Brain microvascular endothelial cell (primary cell): Measurements from ENCODE around the gene LAMA1.
"Not testable (repeated sequence)": the region's sequence is repeated elsewhere in the genome, so short reads cannot be mapped to it uniquely, and the experiment has no call there.

ENCODE experiments used
- DNase-seq: peaks from one replicate; pipeline ENCODE4 v3.0.0-alpha.2; 2020
- H3K27ac ChIP-seq: fragments of 250-450 bp; sonication (Bioruptor Pico); 2 replicates; pipeline ENCODE4 v1.5.1; 2020; ENCODE audit warnings: mild to moderate bottlenecking, moderate library complexity
- H3K27me3 ChIP-seq: fragments of 250-450 bp; sonication (Bioruptor Pico); replicated peaks from 2 replicates; pipeline ENCODE4 v1.5.1; 2020; ENCODE audit warnings: mild to moderate bottlenecking
- H3K36me3 ChIP-seq: fragments of 250-450 bp; sonication (Bioruptor Pico); replicated peaks from 2 replicates; pipeline ENCODE4 v1.5.1; 2020; ENCODE audit warnings: mild to moderate bottlenecking
- H3K4me3 ChIP-seq: 2 replicates; pipeline ENCODE4 v1.5.1; 2011; ENCODE audit warnings: low read depth, mild to moderate bottlenecking, control low read depth, low read length, moderate library complexity
- in situ Hi-C: cut with HindIII; loops from 2 replicates; pipeline ENCODE4 v1.10.0; 2017; ENCODE audit warnings: low sequenced_read_pairs, low pct_ligation_motif_present
- TF ChIP-seq, protein P1 (sequence below): IDR thresholded peaks from 2 replicates; pipeline ENCODE4 v1.5.1; 2011; ENCODE audit warnings: low read depth, mild to moderate bottlenecking, moderate library complexity, low read length, control low read depth, inconsistent platforms; ENCODE audit errors: missing control alignments

The LAMA1 gene

DNA sequence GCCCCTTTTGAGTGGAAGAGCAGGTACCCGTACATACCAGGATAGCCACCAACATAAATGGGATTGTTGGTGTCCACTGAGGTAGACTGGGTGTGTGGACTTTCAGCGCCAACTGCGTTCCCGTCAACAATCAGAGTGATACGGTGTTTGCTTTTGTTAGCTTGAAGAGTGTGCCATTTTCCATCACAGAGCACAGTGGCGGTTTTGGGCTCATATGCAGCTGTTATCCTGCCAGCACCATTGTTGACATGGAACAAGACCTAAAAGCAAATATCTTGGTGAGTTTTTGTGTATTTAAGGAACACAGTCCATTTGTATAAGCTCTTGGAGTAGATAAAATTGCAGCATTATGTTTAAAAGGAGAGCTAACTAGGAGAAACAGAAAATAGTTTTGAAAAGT lies 174.5 kb downstream of the LAMA1 start:
- Histone ChIP-seq H3K27ac (no peak overlapping the region), H3K27me3 (no peaks in the 10 kb centered on the region), H3K4me3 (no peak overlapping the region), H3K36me3 (peaks cover 5% of the 10 kb centered on the region)
- in situ Hi-C loops: no loop called here
- DNase-seq: no peak
- TF ChIP-seq, protein P1, sequence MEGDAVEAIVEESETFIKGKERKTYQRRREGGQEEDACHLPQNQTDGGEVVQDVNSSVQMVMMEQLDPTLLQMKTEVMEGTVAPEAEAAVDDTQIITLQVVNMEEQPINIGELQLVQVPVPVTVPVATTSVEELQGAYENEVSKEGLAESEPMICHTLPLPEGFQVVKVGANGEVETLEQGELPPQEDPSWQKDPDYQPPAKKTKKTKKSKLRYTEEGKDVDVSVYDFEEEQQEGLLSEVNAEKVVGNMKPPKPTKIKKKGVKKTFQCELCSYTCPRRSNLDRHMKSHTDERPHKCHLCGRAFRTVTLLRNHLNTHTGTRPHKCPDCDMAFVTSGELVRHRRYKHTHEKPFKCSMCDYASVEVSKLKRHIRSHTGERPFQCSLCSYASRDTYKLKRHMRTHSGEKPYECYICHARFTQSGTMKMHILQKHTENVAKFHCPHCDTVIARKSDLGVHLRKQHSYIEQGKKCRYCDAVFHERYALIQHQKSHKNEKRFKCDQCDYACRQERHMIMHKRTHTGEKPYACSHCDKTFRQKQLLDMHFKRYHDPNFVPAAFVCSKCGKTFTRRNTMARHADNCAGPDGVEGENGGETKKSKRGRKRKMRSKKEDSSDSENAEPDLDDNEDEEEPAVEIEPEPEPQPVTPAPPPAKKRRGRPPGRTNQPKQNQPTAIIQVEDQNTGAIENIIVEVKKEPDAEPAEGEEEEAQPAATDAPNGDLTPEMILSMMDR: no peak

DNA sequence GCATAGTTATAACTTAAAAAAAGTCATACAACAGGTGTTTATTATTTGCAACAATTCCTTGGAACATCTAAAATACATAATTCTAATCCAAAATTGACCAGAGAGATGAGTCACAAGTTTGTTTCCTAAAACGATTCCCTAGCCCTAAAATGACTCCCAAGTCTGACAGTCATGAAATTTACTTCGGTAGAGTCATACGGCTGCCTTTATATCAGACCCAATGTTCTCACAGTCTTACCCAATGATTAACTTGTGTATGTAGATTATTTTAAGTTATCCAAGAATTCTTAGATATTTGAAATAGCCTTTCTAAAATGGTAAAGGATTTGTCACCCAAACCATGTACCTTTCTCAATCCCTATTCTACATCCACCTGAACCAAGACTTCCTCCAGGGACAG lies 174.9 kb downstream of the LAMA1 start:
- no peak for DNase-seq
- in situ Hi-C loops: no loop called here
- no peak overlapping the region for H3K4me3 ChIP-seq
- TF ChIP-seq, protein P1: no peak
- H3K36me3 ChIP-seq: peaks cover 5% of the 10 kb centered on the region
- H3K27me3 ChIP-seq: no peaks in the 10 kb centered on the region
- H3K27ac ChIP-seq: no peak overlapping the region

DNA sequence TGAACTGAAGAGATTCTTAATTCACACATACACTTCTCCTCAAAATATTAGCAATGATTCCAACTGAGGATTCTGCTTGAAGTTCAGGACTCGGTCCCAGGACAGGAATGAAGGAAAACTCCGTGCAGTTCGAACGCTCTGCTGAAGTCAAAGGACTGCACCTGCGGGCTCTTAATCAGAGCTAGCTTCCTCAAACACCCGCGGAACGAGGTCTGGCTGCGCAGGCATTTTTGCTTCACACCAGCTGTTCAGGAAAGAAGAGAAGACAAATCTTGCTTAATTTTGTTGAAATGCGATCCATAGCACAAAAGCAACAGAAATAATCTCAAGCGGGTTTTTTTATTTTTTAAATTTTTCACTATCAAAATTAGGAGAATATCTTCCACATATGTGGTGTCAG lies 175.6 kb downstream of the LAMA1 start:
- DNase-seq: no peak
- Histone ChIP-seq H3K4me3 (no peak overlapping the region), H3K27ac (no peak overlapping the region), H3K27me3 (no peaks in the 10 kb centered on the region), H3K36me3 (peaks cover 2% of the 10 kb centered on the region)
- in situ Hi-C loops: no loop called here
- TF ChIP-seq, protein P1: no peak

DNA sequence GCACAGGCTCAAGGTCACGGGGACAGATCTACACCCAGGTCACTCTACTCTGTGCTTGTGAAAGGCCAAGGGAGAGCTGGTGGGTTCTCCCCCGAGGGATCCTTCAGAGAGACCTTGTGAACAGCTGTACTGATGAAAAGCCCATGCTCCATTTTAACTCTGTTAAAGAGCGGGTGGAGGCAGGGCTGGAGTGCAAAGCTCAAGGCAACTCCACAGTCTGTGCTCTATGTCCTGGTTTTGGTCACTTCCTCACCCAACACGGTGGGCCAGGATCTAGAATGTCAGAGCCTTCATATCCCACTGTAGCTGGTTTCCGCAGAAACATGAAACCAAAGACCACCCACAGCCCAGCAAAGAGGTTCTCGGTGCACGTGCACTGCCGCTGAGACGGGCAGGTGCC lies 177.1 kb downstream of the LAMA1 start:
- in situ Hi-C loops: no loop called here
- H3K36me3 ChIP-seq: peaks cover 2% of the 10 kb centered on the region
- H3K4me3 ChIP-seq: no peak overlapping the region
- H3K27me3 ChIP-seq: no peaks in the 10 kb centered on the region
- TF ChIP-seq, protein P1: no peak
- DNase-seq: no peak
- H3K27ac ChIP-seq: no peak overlapping the region

DNA sequence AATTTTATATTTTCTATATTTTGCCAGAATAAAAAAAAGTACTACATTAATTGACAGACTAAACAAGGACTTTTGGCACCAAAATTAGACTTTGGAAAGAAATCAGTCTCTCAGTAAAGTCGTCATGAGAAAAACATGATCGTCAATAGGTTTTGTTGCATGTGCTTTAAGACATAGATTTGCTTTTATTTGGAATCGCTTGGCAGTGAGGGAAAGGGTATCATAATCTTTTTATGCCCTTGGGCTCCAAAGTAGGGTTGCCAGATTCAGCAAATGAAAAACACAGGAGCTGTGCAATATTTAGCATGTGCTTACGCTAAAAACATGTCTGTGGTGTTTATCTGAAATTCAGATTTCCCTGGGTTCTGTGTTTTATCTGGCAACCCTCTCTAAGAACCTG lies 177.6 kb downstream of the LAMA1 start:
- in situ Hi-C loops: no loop called here
- no peak overlapping the region for H3K4me3 ChIP-seq
- H3K27me3 ChIP-seq: no peaks in the 10 kb centered on the region
- no peak overlapping the region for H3K27ac ChIP-seq
- DNase-seq: no peak
- peaks cover 2% of the 10 kb centered on the region for H3K36me3 ChIP-seq
- TF ChIP-seq, protein P1: no peak

DNA sequence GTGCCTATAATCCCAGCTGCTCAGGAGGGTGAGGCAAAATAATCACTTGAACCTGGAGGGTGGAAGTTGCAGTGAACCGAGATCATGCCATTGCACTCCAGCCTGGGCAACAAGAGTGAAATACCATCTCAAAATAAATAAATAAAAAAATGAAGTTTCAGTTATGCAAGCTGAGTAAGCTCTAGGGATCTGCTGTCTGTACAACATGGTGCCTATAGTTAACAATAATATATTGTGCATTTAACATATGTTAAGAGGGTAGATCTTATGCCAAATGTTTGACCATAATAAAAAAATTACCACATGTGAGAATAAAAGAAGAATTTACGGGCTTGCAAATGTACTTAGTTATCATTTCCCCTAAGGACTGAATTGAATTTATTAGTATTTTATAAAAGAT lies 179.2 kb downstream of the LAMA1 start:
- H3K27me3 ChIP-seq, in situ Hi-C loops, H3K36me3 ChIP-seq: not testable (repeated sequence)

More for the DNA sequence above, 179.2 kb downstream of the LAMA1 start:
- not testable (repeated sequence) for H3K4me3 ChIP-seq, H3K27ac ChIP-seq, DNase-seq
